Subcutaneous adipose tissue (tissue), 4 donors: ENCODE measurements around the gene IL1A. TPM values are rescaled to one million over a fixed set of nuclear protein-coding genes. Genes with fewer than 3 reads are reported as not detected.

Source experiments
- CTCF ChIP-seq: fragments of 450-650 bp; IDR thresholded peaks from one replicate; pipeline ENCODE4 v1.5.1; 2016; ENCODE audit warnings: low read depth, mild to moderate bottlenecking, control low read depth, antibody characterized with exemption, moderate library complexity
- total RNA-seq, 4 donors: library from RNA; depleted of rRNA; stranded (reverse); fragments of >200 nt; gene quantifications; one replicate each; pipeline ENCODE4 v1.1.0, GENCODE V29; 2016

The IL1A gene
- total RNA-seq, 4 donors from 2014 or later, result not detected

- no peak for TF ChIP-seq CTCF
These were observed 29.1 kb upstream of the IL1A start for GRCh38 chr2:112813280-112813966.

- TF ChIP-seq CTCF, result no peak
These were observed 28.3 kb upstream of the IL1A start for GRCh38 chr2:112812318-112813267.

- TF ChIP-seq CTCF, result no peak
These were observed 27.6 kb upstream of the IL1A start for GRCh38 chr2:112811841-112812306.

- TF ChIP-seq CTCF, result no peak
These were observed 27.1 kb upstream of the IL1A start for GRCh38 chr2:112811276-112811831.

GRCh38 chr2:112809112-112809511 lies 24.8 kb upstream of the IL1A start:
- no peak for TF ChIP-seq CTCF

- TF ChIP-seq CTCF, result no peak
These were observed 23.0 kb upstream of the IL1A start for GRCh38 chr2:112807233-112807807.
